Esophagus muscularis mucosa (tissue), 3 donors: Measurements from ENCODE around the gene GABARAP.

Source experiments
- CTCF ChIP-seq, 3 experiments: fragments of 200-600 bp in 2 of 3; fragments of 450-650 bp in 1 of 3; sonication (generic) in 2 of 3; IDR thresholded peaks; one replicate each; pipeline ENCODE4 v1.5.1; 2017 to 2019; ENCODE audit warnings: antibody characterized with exemption in 3 of 3, mild to moderate bottlenecking in 2 of 3, moderate library complexity in 1 of 3
- POLR2A ChIP-seq: fragments of 450-650 bp; IDR thresholded peaks from one replicate; pipeline ENCODE4 v1.6.1; 2017; ENCODE audit warnings: antibody characterized with exemption, moderate library complexity, mild to moderate bottlenecking, low read depth

- peak; percentile 9 for TF ChIP-seq POLR2A
- TF ChIP-seq CTCF (IDR thresholded peaks at IDR 0.05), result no peak
Measured at GRCh38 chr17:7251661-7252175, 9.5 kb upstream of the GABARAP start, which contains the start of gene CTDNEP1.
